NCI-H2107 treated with DMSO at 0.1 percent for 48 hours (cell line): Measurements from ENCODE around the gene CEP76.
"Not testable (repeated sequence)": the region's sequence is repeated elsewhere in the genome, so short reads cannot be mapped to it uniquely, and the experiment has no call there.

Experiments used
- DNase-seq: peaks from one replicate; lab custom pipeline; 2025; ENCODE audit not compliant: unreplicated experiment; lab: John Stamatoyannopoulos, UW

The CEP76 gene

GRCh38 chr18:12645751-12646203 is 56.7 kb downstream of the CEP76 start:
- no peak for DNase-seq

- no peak for DNase-seq
These were observed 57.3 kb downstream of the CEP76 start for GRCh38 chr18:12645254-12645653.

GRCh38 chr18:12643756-12644155 is 58.8 kb downstream of the CEP76 start:
- DNase-seq: not testable (repeated sequence)

- DNase-seq: no peak
These were observed 61.7 kb downstream of the CEP76 start for GRCh38 chr18:12640881-12641200.

GRCh38 chr18:12639990-12640880 is 62.3 kb downstream of the CEP76 start:
- no peak for DNase-seq

GRCh38 chr18:12638644-12639124 is 63.8 kb downstream of the CEP76 start:
- no peak for DNase-seq

- DNase-seq: no peak
These were observed 64.5 kb downstream of the CEP76 start for GRCh38 chr18:12637901-12638643.

- no peak for DNase-seq
These were observed 65.1 kb downstream of the CEP76 start for GRCh38 chr18:12637393-12637792.

GRCh38 chr18:12631831-12632477 is 70.6 kb downstream of the CEP76 start:
- no peak for DNase-seq

- DNase-seq: no peak
These were observed 72.4 kb downstream of the CEP76 start for GRCh38 chr18:12630136-12630535.

GRCh38 chr18:12628706-12629702 is 73.5 kb downstream of the CEP76 start:
- no peak for DNase-seq

- DNase-seq: not testable (repeated sequence)
These were observed 75.3 kb downstream of the CEP76 start for GRCh38 chr18:12627199-12627598.

- DNase-seq: no peak
These were observed 77.3 kb downstream of the CEP76 start for GRCh38 chr18:12625241-12625640.
